K562 (cell line): Measurements from ENCODE around the gene GIT2. TPM values are rescaled to one million over a fixed set of nuclear protein-coding genes. Genes with fewer than 3 reads are reported as not detected.

Source experiments
- HDAC2 ChIP-seq: fragments of 450-650 bp; IDR thresholded peaks from 2 replicates; pipeline ENCODE4 v1.6.1; 2016; ENCODE audit warnings: mild to moderate bottlenecking
- HMGN3 ChIP-seq: IDR thresholded peaks from 2 replicates; pipeline ENCODE4 v1.6.1; 2011; ENCODE audit warnings: borderline replicate concordance, low read depth, mild to moderate bottlenecking, mixed read lengths, low read length; ENCODE audit not compliant: insufficient read length; ENCODE audit errors: extremely low read depth
- MTA3 ChIP-seq: fragments of 450-650 bp; formaldehyde crosslinking; IDR thresholded peaks from 2 replicates; pipeline ENCODE4 v1.6.1; 2017; ENCODE audit warnings: mild to moderate bottlenecking, borderline replicate concordance
- NCOA4 ChIP-seq: fragments of 450-650 bp; IDR thresholded peaks from 2 replicates; pipeline ENCODE4 v1.6.1; 2018; ENCODE audit warnings: mild to moderate bottlenecking; ENCODE audit not compliant: partially characterized antibody
- RFX7 ChIP-seq: fragments of 250-450 bp; sonication (Bioruptor Pico); IDR thresholded peaks from 2 replicates; pipeline ENCODE4 v1.5.1; 2021; ENCODE audit warnings: mild to moderate bottlenecking
- TAF1 ChIP-seq: IDR thresholded peaks from 2 replicates; pipeline ENCODE4 v1.6.1; 2011; ENCODE audit warnings: mild to moderate bottlenecking, low read length, moderate library complexity; ENCODE audit not compliant: insufficient read depth, control insufficient read depth, severe bottlenecking; ENCODE audit errors: extremely low read depth
- TFAM ChIP-seq: fragments of 250-450 bp; sonication (Bioruptor Pico); conservative IDR thresholded peaks from 2 replicates; pipeline ENCODE4 v1.5.0; 2021; ENCODE audit warnings: mild to moderate bottlenecking, moderate library complexity
- THRAP3 ChIP-seq: fragments of 450-650 bp; IDR thresholded peaks from 2 replicates; pipeline ENCODE4 v1.6.1; 2016; ENCODE audit warnings: mild to moderate bottlenecking, inconsistent platforms, borderline replicate concordance
- ZC3H4 ChIP-seq: sonication (generic); formaldehyde crosslinking; IDR thresholded peaks from 2 replicates; pipeline ENCODE4 v1.9.0; 2021; ENCODE audit warnings: missing genetic modification reagents, borderline replicate concordance
- ZNF124 ChIP-seq: sonication (generic); formaldehyde crosslinking; IDR thresholded peaks from 2 replicates; pipeline ENCODE4 v1.8.1; 2022; ENCODE audit warnings: missing genetic modification reagents
- ZNF274 ChIP-seq: IDR thresholded peaks from 2 replicates; pipeline ENCODE4 v1.6.1; 2011; ENCODE audit warnings: low read depth, mild to moderate bottlenecking, low read length, moderate library complexity, borderline replicate concordance
- ZNF583 ChIP-seq: fragments of 250-450 bp; sonication (Bioruptor Pico); IDR thresholded peaks from 2 replicates; pipeline ENCODE4 v1.4.0; 2020
- ZNF780A ChIP-seq: fragments of 250-450 bp; sonication (Bioruptor Pico); IDR thresholded peaks from 2 replicates; pipeline ENCODE4 v1.5.0; 2021; ENCODE audit warnings: mild to moderate bottlenecking
- polyA plus RNA-seq, 8 experiments: library from polyadenylated mRNA; depleted of rRNA in 4 of 8; stranded (reverse) in 5 of 8; unstranded in 3 of 8; fragments of >200 nt; fragmentation: Nextera tagmentation in 2 of 8; fragmentation: Illumina TruSeq in 1 of 8; extraction: Ambion mirVana in 2 of 8; extraction: Trizol in 1 of 8; gene quantifications; 2 replicates each; pipeline versions ENCODE4 v1.2.1 to v1.2.3, GENCODE V29; 2011 to 2014; ENCODE audit warnings: inconsistent platforms in 1 of 8, missing spikeins in 1 of 8
- total RNA-seq, 7 experiments: library from RNA; depleted of rRNA in 6 of 7; stranded (reverse); fragments of >200 nt in 6 of 7; fragmentation: Illumina TruSeq in 2 of 7; extraction: Trizol in 2 of 7; gene quantifications; 2 replicates each; pipeline versions ENCODE4 v1.2.1 to v1.2.3, GENCODE V29; 2011 to 2021; ENCODE audit warnings: low replicate concordance in 1 of 7
- TF ChIP-seq, protein P1 (sequence below): fragments of 250-450 bp; sonication (Bioruptor Pico); IDR thresholded peaks from 2 replicates; pipeline ENCODE4 v1.9.0; 2021; ENCODE audit warnings: mild to moderate bottlenecking, inconsistent platforms
- TF ChIP-seq, protein P2 (sequence below): fragments of 450-650 bp; IDR thresholded peaks from 2 replicates; pipeline ENCODE4 v1.6.1; 2017; ENCODE audit warnings: mild to moderate bottlenecking, moderate library complexity
- TF ChIP-seq, protein P3 (sequence below): sonication (generic); formaldehyde crosslinking; IDR thresholded peaks from 2 replicates; pipeline ENCODE4 v1.8.0; 2022; ENCODE audit warnings: mild to moderate bottlenecking, missing genetic modification reagents
- TF ChIP-seq, protein P4 (sequence below): sonication (generic); formaldehyde crosslinking; IDR thresholded peaks from 2 replicates; pipeline ENCODE4 v1.9.0; 2022; ENCODE audit warnings: mild to moderate bottlenecking, missing genetic modification reagents

GIT2 gene
- total and polyA plus RNA-seq, 9 of the 15 experiments (the other 6 are each of a cell fraction or from before 2014, with no cell fraction given) = 4.0 to 30.4 (median 23.5) TPM

DNA sequence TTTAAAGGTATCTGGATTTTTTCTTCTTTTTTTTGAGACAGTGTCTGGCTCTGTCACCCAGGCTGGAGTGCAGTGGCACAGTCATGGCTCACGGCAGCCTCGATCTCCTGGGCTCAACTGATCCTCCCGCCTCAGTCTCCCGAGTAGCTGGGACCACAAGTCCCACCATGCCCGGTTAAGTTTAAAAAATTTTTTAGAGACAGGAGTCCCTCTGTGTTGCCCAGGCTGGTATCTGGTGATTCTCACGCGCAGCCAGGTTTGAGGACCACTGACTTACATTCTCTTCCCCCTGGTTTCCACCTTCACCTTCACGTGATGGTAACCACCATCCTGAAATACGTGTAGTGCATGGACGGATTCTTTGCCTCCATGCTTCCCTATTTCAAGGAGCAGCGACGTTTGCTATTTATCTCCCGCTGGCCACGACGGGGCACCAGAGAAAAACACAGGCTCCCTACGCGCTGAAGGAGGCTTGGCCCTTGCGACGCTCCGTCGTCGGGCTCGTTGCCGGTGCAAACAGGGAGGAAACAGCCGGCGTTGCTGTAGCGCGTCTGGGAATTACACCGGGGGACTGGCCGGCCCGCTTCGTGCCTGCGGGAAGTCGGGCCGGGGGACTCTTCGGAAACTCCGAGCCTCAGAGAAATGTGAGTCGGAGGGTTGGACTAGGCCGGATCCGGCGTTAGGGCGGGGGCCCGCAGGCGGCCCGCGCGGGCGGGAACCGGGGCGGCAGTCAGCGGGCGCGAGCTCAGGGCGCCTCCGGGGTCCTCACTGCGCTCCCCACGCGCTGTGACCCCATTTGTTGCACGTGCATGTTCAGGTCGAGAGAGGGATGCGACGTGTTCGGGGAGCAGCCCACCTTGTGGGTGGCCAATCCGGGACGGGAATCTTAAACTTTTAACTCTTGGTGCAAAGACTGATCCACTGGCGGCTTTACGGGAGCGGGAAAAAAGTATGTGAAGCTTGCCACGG lies 96.1 kb downstream of the GIT2 start, which contains the start of gene TCHP (continued):
- TF ChIP-seq ZNF124 (no peak), TFAM (CRISPR knock-in tag) (no peak), TAF1 (peak; percentile 62), ZNF583 (CRISPR knock-in tag) (peak; percentile 30; the same call in 1 of the 2 replicates), RFX7 (CRISPR knock-in tag) (no peak), ZNF780A (CRISPR knock-in tag) (no peak), HMGN3 (peak; percentile 53), HDAC2 (peak; percentile 61; the same call in 1 of the 2 replicates), THRAP3 (no peak), MTA3 (peak; percentile 99), ZNF274 (no peak), NCOA4 (no peak), ZC3H4 (CRISPR knock-in tag) (0 out of 2 replicates have a peak, but pooled peaks have one; percentile 60)
- TF ChIP-seq, protein P1, sequence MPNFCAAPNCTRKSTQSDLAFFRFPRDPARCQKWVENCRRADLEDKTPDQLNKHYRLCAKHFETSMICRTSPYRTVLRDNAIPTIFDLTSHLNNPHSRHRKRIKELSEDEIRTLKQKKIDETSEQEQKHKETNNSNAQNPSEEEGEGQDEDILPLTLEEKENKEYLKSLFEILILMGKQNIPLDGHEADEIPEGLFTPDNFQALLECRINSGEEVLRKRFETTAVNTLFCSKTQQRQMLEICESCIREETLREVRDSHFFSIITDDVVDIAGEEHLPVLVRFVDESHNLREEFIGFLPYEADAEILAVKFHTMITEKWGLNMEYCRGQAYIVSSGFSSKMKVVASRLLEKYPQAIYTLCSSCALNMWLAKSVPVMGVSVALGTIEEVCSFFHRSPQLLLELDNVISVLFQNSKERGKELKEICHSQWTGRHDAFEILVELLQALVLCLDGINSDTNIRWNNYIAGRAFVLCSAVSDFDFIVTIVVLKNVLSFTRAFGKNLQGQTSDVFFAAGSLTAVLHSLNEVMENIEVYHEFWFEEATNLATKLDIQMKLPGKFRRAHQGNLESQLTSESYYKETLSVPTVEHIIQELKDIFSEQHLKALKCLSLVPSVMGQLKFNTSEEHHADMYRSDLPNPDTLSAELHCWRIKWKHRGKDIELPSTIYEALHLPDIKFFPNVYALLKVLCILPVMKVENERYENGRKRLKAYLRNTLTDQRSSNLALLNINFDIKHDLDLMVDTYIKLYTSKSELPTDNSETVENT = no peak; the same call in 1 of the 2 replicates
- TF ChIP-seq, protein P2, sequence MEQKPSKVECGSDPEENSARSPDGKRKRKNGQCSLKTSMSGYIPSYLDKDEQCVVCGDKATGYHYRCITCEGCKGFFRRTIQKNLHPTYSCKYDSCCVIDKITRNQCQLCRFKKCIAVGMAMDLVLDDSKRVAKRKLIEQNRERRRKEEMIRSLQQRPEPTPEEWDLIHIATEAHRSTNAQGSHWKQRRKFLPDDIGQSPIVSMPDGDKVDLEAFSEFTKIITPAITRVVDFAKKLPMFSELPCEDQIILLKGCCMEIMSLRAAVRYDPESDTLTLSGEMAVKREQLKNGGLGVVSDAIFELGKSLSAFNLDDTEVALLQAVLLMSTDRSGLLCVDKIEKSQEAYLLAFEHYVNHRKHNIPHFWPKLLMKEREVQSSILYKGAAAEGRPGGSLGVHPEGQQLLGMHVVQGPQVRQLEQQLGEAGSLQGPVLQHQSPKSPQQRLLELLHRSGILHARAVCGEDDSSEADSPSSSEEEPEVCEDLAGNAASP = no peak
- TF ChIP-seq, protein P3, sequence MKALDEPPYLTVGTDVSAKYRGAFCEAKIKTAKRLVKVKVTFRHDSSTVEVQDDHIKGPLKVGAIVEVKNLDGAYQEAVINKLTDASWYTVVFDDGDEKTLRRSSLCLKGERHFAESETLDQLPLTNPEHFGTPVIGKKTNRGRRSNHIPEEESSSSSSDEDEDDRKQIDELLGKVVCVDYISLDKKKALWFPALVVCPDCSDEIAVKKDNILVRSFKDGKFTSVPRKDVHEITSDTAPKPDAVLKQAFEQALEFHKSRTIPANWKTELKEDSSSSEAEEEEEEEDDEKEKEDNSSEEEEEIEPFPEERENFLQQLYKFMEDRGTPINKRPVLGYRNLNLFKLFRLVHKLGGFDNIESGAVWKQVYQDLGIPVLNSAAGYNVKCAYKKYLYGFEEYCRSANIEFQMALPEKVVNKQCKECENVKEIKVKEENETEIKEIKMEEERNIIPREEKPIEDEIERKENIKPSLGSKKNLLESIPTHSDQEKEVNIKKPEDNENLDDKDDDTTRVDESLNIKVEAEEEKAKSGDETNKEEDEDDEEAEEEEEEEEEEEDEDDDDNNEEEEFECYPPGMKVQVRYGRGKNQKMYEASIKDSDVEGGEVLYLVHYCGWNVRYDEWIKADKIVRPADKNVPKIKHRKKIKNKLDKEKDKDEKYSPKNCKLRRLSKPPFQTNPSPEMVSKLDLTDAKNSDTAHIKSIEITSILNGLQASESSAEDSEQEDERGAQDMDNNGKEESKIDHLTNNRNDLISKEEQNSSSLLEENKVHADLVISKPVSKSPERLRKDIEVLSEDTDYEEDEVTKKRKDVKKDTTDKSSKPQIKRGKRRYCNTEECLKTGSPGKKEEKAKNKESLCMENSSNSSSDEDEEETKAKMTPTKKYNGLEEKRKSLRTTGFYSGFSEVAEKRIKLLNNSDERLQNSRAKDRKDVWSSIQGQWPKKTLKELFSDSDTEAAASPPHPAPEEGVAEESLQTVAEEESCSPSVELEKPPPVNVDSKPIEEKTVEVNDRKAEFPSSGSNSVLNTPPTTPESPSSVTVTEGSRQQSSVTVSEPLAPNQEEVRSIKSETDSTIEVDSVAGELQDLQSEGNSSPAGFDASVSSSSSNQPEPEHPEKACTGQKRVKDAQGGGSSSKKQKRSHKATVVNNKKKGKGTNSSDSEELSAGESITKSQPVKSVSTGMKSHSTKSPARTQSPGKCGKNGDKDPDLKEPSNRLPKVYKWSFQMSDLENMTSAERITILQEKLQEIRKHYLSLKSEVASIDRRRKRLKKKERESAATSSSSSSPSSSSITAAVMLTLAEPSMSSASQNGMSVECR (CRISPR knock-in tag) = peak; percentile 92
- TF ChIP-seq, protein P4, sequence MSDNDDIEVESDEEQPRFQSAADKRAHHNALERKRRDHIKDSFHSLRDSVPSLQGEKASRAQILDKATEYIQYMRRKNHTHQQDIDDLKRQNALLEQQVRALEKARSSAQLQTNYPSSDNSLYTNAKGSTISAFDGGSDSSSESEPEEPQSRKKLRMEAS (CRISPR knock-in tag) = peak; percentile 80
